Hematopoietic multipotent progenitor cell treated with erythropoietin and hydrocortisone succinate and interleukin-3 and kit ligand, for 4 days (in vitro differentiated cells): ENCODE data around the gene CTNND2.

ENCODE experiments used
- DNase-seq: peaks from one replicate; pipeline ENCODE4 v3.0.0-alpha.2; 2015

The CTNND2 gene

GRCh38 chr5:11062397-11062796 is 841.8 kb downstream of the CTNND2 start:
- DNase-seq: no peak

DNA sequence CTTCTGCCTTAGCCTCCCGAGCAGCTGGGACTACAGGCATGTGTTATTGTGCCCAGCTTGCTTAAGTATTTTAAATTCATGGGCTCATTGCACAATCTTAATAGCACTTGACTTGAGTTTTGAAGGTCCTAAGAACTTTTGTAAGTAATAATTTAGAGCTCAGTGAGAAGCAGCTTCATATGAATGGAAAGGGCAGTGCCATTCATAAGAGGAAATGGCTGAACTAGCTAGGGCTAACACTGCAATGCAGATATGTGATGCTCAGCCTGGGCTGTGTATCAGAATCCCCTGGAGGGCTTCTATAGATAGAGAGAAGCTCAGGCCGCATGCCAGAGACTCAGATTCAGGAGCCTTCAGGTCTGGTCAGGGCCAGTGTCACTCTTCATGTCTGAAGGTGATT is 847.7 kb downstream of the CTNND2 start:
- no peak for DNase-seq

- no peak for DNase-seq
Measured at GRCh38 chr5:11054014-11054413, 850.2 kb downstream of the CTNND2 start.

DNA sequence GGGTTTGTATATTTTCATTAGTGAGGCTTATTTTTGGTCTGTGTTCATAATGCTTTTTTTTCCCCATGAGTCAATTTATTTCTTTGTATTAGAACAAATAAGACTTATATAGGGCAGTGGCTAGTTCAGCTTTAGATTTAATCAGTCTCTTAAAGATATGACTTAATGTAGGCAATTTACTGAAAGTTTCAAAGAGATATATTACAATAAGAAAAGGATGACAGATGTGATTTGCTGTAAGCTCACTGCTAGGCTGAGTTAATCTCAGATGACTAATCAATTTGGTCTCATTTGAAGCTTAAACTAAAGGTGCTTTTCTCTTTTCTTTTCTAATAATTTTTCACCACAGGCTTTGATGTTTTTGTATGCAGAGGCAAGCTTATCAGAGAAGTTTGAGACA is 851.4 kb downstream of the CTNND2 start:
- DNase-seq: no peak

GRCh38 chr5:11050596-11051304 is 853.5 kb downstream of the CTNND2 start:
- DNase-seq: peak; percentile 28

GRCh38 chr5:11048760-11049159 is 855.5 kb downstream of the CTNND2 start:
- peak; percentile 34 for DNase-seq

DNA sequence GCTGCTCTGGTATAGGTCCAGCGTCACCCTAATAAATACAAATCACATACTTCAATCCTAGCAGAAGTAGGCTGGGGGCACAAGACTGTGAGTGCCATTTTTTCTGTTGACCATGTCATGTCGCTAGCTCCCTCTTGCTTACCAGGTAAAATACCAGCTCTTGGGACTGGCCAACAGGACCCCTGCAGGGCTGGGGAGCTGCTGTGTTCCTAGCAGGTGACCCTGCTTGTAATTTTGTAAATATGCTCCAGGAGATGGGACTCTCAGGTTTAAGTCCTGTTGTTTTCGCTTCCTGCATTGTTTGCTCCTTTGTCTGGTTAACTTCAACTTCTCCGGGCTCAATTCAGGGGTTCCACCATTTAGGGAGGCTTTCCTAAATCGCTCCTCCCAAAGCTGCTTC is 856.6 kb downstream of the CTNND2 start:
- DNase-seq: no peak

DNA sequence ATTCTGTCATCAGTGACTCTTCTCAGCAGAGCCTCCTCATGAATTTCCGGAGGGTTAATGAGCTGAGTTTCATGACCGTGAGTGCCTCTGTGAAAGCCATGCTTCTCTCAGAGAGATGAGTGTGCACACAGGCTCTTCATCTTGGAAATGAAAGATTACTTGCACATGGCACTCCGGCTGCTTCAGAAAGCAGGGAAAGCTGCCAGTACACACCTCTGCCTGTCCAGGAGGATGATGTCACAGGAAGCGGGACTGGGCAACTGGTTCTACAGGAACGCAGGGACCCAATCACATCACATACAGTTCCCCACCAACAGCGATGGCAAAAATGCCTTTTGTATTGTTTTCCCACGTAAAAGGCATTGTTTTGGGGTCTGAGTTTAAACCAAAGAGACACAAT is 857.2 kb downstream of the CTNND2 start:
- DNase-seq: no peak

DNA sequence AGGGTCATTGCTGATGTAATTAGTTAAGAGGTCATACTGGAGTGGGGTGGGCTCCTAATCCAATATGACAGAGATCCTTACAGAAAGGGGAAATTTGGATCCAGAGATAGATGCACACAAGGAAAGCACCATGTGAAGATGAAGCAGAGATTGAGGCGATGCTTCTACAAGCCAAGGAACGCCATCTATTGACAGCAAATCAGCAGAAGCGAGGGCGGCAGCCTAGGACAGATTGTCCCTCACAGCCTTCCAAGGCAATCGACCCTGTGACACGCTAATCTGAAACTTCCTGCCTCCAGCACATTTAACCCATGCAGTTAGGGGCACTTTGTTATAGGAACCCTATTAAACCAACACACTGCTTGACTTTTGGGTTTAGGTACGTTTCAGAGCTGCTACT is 858.1 kb downstream of the CTNND2 start:
- DNase-seq: no peak

DNA sequence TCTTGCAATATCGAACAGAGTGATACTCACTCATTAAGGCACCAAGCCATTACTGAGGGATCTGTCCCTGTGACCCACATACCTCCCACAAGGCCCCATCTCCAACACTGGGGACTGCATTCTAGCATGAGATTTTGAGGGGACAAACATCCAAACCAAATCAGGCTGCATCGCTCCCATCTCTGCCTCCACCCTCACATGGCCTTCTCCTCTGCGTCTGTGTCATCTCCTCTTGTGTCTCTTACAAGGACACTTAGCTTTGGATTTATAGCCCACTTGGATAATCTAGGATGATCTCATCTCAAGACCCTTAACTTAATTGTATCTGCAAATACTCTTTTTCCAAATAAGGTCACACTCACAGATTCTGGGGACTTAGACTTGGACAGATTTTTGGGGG is 858.8 kb downstream of the CTNND2 start:
- DNase-seq: no peak

DNA sequence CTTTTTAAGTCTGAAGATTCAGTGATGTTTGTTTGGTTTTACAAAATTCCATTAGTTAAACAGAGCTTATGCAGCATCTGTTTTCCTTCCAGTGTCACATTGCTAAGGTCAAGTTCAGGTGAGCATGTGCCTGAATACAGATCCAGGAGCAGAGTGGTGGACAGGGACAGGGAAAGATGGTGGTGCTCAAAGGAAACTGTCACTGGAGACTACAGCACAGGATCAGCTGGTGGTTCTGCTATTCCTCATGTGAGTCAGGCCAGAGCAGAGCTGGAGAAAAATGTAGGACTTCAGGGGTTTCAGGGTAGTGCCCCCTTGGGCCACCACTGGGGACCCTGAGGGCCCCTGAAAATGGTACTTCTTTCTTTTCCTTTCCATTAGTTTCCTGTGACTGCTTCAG is 859.7 kb downstream of the CTNND2 start:
- no peak for DNase-seq

DNA sequence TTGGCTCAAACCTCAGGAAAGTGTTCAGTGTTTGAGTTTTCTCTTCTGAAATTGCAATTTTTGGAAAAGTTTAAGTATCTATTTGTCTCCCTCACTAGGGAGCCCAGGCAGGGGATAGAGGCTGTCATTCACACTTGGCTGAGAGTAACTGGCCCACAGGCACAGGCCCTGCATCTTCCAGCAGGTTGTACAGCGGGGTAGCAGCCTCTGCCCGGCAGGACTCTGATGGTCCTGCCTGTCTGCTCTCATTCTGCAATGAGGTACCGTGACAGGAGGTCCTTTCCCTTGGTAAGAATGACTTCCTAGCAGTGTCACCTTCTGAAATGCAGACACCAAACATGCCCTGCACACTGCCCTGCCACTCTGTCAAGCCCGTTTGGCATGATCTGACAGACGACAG is 860.4 kb downstream of the CTNND2 start:
- no peak for DNase-seq

DNA sequence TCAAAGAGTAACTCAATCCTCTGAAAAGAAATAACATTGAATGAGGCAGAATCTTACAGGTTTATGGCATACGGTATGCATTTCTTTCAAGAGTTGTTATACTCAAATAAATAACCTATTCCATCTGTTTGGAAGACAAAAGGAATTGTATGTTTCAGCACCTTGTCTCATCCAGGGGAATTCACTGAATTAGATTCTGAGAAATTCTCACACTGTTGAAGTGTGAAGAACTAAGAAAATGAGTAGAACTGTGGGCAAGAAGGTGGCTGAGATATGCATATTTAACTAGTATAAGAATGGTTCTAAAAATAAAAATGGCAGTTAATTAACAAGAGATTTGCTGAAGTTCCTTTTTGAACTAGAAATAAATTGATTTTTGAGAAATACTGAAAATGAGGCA is 863.9 kb downstream of the CTNND2 start:
- no peak for DNase-seq

- no peak for DNase-seq
Measured at GRCh38 chr5:11038772-11039171, 865.5 kb downstream of the CTNND2 start.

GRCh38 chr5:11037941-11038340 is 866.3 kb downstream of the CTNND2 start:
- no peak for DNase-seq

- no peak for DNase-seq
Measured at GRCh38 chr5:11037080-11037479, 867.2 kb downstream of the CTNND2 start.

GRCh38 chr5:11030671-11031070 is 873.6 kb downstream of the CTNND2 start:
- no peak for DNase-seq

GRCh38 chr5:11027660-11028059 is 876.6 kb downstream of the CTNND2 start:
- no peak for DNase-seq

DNA sequence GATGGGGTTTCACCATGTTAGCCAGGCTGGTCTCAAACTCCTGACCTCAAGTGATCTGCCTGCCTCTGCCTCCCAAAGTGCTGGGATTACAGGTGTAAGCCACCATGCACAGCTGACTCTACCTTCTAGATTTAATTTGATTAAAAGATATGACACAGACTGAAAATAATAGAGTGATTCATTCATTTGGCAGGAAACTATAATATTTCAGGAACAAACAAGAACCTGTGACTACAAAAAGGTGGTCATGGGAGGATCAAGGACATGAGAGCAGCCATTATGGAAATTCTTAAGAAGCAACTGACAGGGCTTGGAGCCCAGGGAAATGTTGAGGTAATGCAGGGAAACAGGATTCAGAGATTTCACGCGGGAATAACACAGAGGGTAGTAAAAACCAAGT is 877.7 kb downstream of the CTNND2 start:
- no peak for DNase-seq

GRCh38 chr5:11023945-11024344 is 880.3 kb downstream of the CTNND2 start:
- DNase-seq: no peak

DNA sequence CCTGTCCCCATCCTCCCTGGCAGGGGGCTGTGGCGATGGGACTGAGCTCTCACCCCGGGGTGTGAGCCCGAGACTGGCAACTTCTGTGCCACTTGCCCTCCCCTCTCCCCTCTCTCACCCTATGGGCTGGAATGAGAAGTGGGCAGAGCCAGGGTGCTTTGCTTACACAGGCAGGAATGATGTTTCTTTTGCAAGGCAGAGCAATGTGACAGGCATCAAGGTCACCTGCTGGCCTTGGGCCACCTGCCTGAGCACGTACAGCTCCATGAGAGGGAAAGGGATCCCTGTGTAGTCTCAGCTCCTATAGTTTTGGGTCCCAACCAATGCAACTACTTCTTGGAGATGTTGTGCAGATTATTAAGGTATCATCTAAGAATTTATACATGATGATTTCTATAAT is 890.5 kb downstream of the CTNND2 start:
- no peak for DNase-seq

GRCh38 chr5:11012295-11012694 is 892.0 kb downstream of the CTNND2 start:
- no peak for DNase-seq

DNA sequence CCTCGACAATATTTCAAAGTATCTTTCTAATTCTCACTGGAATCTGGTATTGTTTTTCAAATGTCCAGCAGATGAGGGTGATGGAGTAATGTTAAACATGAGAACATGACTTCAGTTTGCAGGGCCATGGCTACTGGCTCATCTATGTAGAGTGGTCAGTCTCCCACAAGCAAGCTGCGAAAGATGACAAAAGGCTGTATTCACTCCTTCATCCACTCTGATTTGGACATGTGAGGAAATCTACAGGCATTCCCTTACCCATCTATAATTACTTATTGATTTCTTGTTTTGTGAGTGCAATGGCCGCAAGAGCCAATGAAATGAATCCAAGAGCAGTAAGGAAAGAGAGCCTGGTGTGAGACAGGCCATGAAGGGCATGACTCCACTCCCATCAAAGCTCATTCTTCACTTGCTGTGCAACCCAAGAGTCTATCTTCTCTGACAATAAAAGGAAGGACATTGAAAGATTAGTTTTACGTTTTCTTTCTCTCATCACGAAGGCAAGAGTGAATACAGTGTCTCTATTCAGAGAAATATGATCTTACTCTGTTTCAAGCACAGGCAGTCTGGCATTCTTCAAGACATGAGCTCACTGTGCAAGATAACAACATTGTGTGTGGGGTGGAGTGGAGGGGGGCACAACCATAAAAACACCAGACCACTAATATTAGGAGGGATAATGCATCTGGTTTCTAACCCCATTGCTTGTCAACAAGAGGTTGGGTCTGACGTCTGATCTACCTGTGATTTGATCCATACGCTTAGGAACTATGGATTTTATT is 893.6 kb downstream of the CTNND2 start:
- DNase-seq: no peak

- no peak for DNase-seq
Measured at GRCh38 chr5:11009576-11009975, 894.7 kb downstream of the CTNND2 start.
